ENCODE measurements around the gene TCAIM.

DNA sequence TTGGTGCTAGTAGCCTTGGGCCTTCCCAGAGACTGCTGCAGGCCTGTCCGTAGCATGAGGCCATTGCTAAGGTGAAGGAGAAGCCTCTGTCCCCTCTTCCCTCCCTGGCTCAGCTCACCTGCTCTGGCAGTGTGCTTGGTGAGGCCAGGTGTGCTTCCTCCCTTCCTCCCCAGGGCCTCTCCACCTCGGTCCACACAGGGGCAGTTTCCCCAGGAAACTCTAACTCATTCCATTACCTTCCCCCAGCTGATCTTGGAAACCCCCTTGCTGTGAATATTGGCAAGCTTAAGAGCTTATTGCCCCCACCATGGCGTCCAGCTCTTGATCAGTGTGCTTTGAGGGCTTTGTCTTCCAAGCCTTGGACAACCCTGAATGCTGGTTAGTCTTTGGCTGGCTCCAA lies 86.2 kb downstream of the TCAIM start:
- TF ChIP-seq CTCF (IDR thresholded peaks at IDR 0.05; ENCODE audit: low read depth, low read length, poor library complexity, severe bottlenecking) (no peak), EZH2phosphoT487 (IDR thresholded peaks at IDR 0.05; ENCODE audit: borderline replicate concordance, low read length) (no peak)

Measured in DOHH2 (cell line).